Measurements from ENCODE around the gene CA10. TPM values are rescaled to one million over a fixed set of nuclear protein-coding genes. Genes with fewer than 3 reads are reported as not detected.

The CA10 gene
- total RNA-seq, 2 donors from 2014 or later, result not detected

DNA sequence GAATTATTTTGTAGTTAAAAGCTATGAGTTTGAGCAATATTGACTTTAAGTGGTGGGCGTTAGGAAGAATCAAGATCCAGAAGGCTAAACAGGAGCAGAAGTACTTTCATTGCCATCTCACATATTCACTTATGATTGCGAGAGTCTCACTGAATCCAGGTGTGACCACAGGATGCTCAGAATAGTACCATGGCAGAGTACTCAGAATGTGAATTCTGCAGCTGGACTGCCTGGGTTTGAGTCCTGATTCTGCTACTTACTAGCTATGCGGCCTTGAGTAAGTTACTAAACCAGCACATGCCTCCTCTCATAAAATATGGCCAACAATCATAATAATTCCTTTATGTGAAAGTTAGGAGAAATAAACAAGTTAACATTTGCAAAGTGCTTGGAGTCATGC lies 109.5 kb downstream of the CA10 start:
- Mint-ChIP-seq H3K9me3 (peaks cover 16% of the 10 kb centered on the region), H3K27ac (no peak overlapping the region), H3K4me3 (no peak overlapping the region), H3K36me3 (no peaks in the 10 kb centered on the region), H3K4me1 (ENCODE audit: low read depth in 2 of 2) (no peaks in the 10 kb centered on the region), H3K27me3 (no peaks in the 10 kb centered on the region)
- DNase-seq (ENCODE audit: low spot score), result no peak
- ATAC-seq, result no peak

GRCh38 chr17:52048137-52048898 lies 110.2 kb downstream of the CA10 start:
- Mint-ChIP-seq H3K27me3 (no peaks in the 10 kb centered on the region), H3K9me3 (peaks cover 16% of the 10 kb centered on the region), H3K36me3 (no peaks in the 10 kb centered on the region), H3K4me1 (ENCODE audit: low read depth in 2 of 2) (no peaks in the 10 kb centered on the region), H3K27ac (no peak overlapping the region), H3K4me3 (no peak overlapping the region)
- ATAC-seq, result no peak
- DNase-seq (ENCODE audit: low spot score), result no peak

DNA sequence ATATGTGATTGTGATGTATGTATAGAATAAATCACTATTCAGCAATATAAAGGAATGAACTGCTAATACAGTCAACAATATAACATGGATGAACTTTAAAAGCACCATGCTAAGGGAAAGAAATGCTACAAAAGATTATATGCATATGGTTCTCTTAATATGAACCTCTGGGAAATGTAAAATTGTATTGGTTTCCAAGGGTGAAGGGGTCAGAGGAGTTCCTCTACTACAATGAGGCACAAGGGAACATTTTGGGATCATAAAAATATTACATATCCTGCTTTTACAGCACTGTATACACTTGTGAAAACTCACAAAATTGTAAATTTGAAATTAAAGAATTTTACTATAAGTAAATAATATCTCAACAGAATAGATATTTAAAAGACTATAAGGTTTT lies 111.4 kb downstream of the CA10 start:
- Mint-ChIP-seq H3K27me3 (no peaks in the 10 kb centered on the region), H3K4me3 (no peak overlapping the region), H3K27ac (no peak overlapping the region), H3K36me3 (no peaks in the 10 kb centered on the region), H3K9me3 (peaks cover 13% of the 10 kb centered on the region), H3K4me1 (ENCODE audit: low read depth in 2 of 2) (no peaks in the 10 kb centered on the region)
- ATAC-seq (no peak), DNase-seq (ENCODE audit: low spot score) (no peak)

DNA sequence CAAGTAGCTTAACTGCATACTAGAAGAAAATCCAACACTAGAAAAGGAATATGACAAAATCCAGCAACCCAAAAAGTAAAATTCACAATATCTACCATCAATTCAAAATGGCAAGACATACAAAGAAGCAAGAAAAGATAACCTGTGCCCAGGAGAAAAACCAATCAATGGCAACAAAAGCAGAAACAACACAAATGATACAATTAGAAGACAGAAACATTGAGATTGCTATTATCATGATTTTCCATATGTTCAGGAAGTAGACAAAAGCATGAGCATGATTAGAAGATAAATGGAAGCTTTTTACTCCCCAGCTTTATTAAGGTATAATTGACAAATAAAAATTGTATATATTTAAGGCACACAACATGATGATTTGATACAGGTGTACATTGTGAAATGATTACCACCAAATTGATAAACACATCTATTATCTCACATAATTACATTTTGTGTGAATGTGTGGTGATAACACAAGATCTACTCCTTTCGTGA lies 117.3 kb downstream of the CA10 start:
- no peak overlapping the region for H3K27ac Mint-ChIP-seq
- H3K4me1 Mint-ChIP-seq (ENCODE audit: low read depth in 2 of 2), result no peaks in the 10 kb centered on the region
- peaks cover 17% of the 10 kb centered on the region for H3K9me3 Mint-ChIP-seq
- H3K27me3 Mint-ChIP-seq, result no peaks in the 10 kb centered on the region
- H3K4me3 Mint-ChIP-seq, result no peak overlapping the region
- no peaks in the 10 kb centered on the region for H3K36me3 Mint-ChIP-seq
- ATAC-seq (no peak), DNase-seq (ENCODE audit: low spot score) (no peak)

- DNase-seq (ENCODE audit: low spot score), result no peak
- Mint-ChIP-seq H3K9me3 (peaks cover 14% of the 10 kb centered on the region), H3K4me3 (no peak overlapping the region), H3K27me3 (no peaks in the 10 kb centered on the region), H3K36me3 (no peaks in the 10 kb centered on the region), H3K27ac (no peak overlapping the region), H3K4me1 (ENCODE audit: low read depth in 2 of 2) (no peaks in the 10 kb centered on the region)
- no peak for ATAC-seq
These were observed 122.1 kb downstream of the CA10 start for GRCh38 chr17:52036416-52036815.

DNA sequence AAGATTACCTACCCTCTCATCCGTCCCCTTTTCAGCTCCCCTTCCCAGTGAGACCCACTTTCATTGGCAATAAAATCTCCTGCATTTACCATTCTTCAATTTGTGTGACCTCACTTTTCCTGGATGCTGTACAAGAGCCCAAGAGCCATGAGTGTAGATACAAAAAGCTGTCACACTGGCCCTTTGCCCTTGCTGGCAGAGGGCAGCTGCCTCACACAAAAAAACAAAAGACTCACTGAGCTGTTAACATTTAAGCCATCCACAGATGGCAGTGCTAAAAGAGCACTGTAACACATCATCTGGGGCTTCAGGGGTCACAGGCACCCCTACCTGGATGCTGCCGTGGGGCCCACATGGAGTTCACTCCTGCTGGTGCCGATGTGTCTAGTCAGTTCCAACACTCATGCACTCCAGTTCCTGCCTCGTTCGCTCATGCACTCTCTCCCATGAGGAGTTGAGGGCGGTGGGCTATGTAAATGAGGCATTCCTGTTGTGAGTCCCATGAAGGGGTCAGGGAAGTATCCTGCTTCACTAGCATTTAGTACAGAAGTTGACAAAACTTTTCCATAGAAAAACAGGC lies 123.1 kb downstream of the CA10 start:
- Mint-ChIP-seq H3K27me3 (no peaks in the 10 kb centered on the region), H3K4me1 (ENCODE audit: low read depth in 2 of 2) (no peaks in the 10 kb centered on the region)
- no peak for ATAC-seq

GRCh38 chr17:52032454-52032853 lies 126.1 kb downstream of the CA10 start:
- Mint-ChIP-seq H3K9me3 (peaks cover 8% of the 10 kb centered on the region), H3K27ac (no peak overlapping the region), H3K36me3 (no peaks in the 10 kb centered on the region), H3K4me3 (no peak overlapping the region), H3K27me3 (peaks cover 0 to 2% of the 10 kb centered on the region in 2 donors), H3K4me1 (ENCODE audit: low read depth in 2 of 2) (no peaks in the 10 kb centered on the region)
- no peak for DNase-seq (ENCODE audit: low spot score)
- ATAC-seq, result no peak

More for the DNA sequence above, 123.1 kb downstream of the CA10 start:
- no peak overlapping the region for H3K4me3 Mint-ChIP-seq
- DNase-seq (ENCODE audit: low spot score), result no peak
- H3K9me3 Mint-ChIP-seq, result peaks cover 11% of the 10 kb centered on the region
- H3K27ac Mint-ChIP-seq, result no peak overlapping the region
- no peaks in the 10 kb centered on the region for H3K36me3 Mint-ChIP-seq

DNA sequence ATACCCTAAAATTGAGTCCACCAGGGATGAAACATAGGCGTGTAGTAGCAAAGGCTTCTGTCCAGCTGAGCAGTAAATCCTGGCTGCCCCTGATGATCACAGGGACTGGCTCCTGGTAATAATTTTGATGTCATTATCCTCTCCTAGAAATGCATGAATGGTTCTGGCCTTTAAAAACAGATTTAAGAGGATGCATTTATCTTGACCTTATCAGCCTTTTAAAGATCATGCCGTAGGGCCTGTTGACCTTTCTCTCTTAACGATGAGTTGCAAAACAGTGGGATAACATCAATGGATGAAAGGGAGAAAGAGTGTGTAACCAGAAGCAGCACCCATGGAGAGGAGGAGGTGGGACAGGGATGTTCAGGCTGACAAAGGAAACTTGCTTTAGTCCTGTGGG lies 128.5 kb downstream of the CA10 start:
- no peak overlapping the region for H3K4me3 Mint-ChIP-seq
- H3K27ac Mint-ChIP-seq, result no peak overlapping the region
- H3K4me1 Mint-ChIP-seq (ENCODE audit: low read depth in 2 of 2), result no peaks in the 10 kb centered on the region
- H3K9me3 Mint-ChIP-seq, result peaks cover 4% of the 10 kb centered on the region
- no peak for DNase-seq (ENCODE audit: low spot score)
- no peaks in the 10 kb centered on the region for H3K36me3 Mint-ChIP-seq
- no peak for ATAC-seq
- H3K27me3 Mint-ChIP-seq, result peaks cover 0 to 2% of the 10 kb centered on the region in 2 donors

GRCh38 chr17:52027620-52028295 lies 130.8 kb downstream of the CA10 start:
- H3K27me3 Mint-ChIP-seq, result peaks cover 0 to 2% of the 10 kb centered on the region in 2 donors
- H3K9me3 Mint-ChIP-seq, result peaks cover 1% of the 10 kb centered on the region
- H3K4me1 Mint-ChIP-seq (ENCODE audit: low read depth in 2 of 2), result no peaks in the 10 kb centered on the region
- H3K4me3 Mint-ChIP-seq, result no peak overlapping the region
- no peak overlapping the region for H3K27ac Mint-ChIP-seq
- DNase-seq (ENCODE audit: low spot score) (no peak), ATAC-seq (no peak)
- no peaks in the 10 kb centered on the region for H3K36me3 Mint-ChIP-seq

DNA sequence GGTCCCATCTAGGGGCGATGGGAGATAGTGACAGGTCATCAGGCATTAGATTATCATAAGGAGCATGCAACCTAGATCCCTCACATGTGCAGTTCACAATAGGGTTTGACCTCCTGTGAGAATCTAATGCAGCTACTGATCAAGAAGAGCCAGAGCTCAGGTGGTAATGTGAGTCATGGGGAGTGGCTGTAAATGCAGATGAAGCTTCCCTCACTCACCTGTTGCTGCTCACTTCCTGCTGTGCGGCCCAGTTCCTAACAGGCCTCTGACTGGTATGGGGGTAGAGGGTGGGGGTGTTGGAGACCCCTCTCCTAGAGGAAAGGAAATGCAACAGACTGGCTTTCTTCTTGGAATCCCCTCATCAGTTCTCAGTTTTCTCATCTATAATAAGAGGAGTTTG lies 131.4 kb downstream of the CA10 start:
- Mint-ChIP-seq H3K9me3 (no peaks in the 10 kb centered on the region), H3K27me3 (peaks cover 0 to 2% of the 10 kb centered on the region in 2 donors), H3K27ac (no peak overlapping the region), H3K4me1 (ENCODE audit: low read depth in 2 of 2) (no peaks in the 10 kb centered on the region), H3K4me3 (no peak overlapping the region), H3K36me3 (no peaks in the 10 kb centered on the region)
- ATAC-seq, result no peak
- no peak for DNase-seq (ENCODE audit: low spot score)

DNA sequence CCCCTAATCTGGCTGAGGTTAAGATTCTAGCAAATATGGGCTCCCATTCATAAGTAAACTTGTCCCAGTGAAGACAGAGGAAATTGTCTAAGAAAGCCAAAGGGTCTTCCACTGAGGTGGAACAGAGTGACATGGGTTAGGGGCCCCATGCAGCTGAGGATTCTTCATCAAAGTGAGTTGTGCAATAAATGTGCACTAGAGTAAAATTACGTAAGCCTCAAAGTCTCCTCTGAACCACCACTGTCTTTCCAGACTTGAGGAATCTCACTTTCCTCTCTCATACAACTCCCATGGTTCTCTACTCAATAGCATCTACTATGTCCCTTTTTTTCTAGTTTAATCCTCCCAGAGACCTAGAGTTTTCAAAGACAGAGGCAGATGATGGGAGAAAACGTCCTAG lies 132.4 kb downstream of the CA10 start:
- DNase-seq (ENCODE audit: low spot score), result no peak
- Mint-ChIP-seq H3K36me3 (no peaks in the 10 kb centered on the region), H3K4me3 (no peak overlapping the region), H3K27ac (no peak overlapping the region), H3K27me3 (peaks cover 0 to 2% of the 10 kb centered on the region in 2 donors), H3K4me1 (ENCODE audit: low read depth in 2 of 2) (no peaks in the 10 kb centered on the region), H3K9me3 (no peaks in the 10 kb centered on the region)
- no peak for ATAC-seq

DNA sequence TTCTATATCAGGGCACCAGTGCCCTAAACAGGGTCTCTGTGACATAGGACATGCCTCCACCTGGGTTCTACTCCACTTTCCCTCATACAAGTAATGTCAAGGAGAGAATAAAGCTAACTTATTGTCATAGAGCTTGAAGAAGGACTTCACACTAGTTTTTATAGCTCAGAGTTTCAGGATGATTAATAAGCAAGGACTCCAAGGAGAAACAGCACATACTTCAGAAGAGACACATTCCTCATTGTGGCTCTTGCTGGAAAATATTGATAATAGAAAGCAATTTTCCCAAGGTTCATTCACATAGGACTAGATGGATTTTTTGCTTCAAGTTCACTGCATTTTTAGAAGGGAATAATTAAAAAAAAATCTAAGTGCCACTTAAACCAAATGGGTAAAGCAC lies 133.3 kb downstream of the CA10 start:
- Mint-ChIP-seq H3K9me3 (no peaks in the 10 kb centered on the region), H3K4me3 (no peak overlapping the region), H3K36me3 (no peaks in the 10 kb centered on the region), H3K27me3 (peaks cover 0 to 2% of the 10 kb centered on the region in 2 donors), H3K27ac (no peak overlapping the region), H3K4me1 (ENCODE audit: low read depth in 2 of 2) (no peaks in the 10 kb centered on the region)
- DNase-seq (ENCODE audit: low spot score) (no peak), ATAC-seq (no peak)

DNA sequence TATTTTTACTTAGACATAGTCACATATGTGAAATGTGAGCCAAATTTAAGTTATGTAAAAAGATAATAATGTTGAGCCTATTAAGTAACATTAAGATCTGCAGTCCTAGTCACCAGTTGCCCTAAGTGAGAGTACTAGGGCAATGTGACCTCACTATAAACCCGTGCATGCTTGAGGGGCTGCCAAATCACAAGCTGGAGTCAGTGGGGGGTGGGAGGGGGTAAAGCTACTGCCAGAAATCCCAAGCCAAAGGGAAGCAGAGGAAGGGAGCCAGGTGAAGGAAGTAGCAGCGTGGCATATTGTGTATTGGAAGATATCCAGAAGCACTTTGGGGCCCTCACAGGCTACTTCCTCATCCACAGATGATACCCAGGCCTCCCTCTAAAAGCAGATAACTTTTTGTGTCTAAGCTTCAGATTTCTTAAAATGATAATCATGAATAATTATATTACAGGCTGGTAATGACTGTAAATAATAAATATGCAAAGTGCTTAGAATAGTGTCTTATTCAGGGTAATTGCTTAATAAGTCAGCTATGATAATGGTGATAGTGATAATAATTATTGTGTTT lies 134.1 kb downstream of the CA10 start:
- DNase-seq (ENCODE audit: low spot score) (no peak), ATAC-seq (no peak)
- Mint-ChIP-seq H3K27me3 (no peaks in the 10 kb centered on the region), H3K27ac (no peak overlapping the region), H3K9me3 (no peaks in the 10 kb centered on the region), H3K4me3 (no peak overlapping the region), H3K36me3 (no peaks in the 10 kb centered on the region), H3K4me1 (ENCODE audit: low read depth in 2 of 2) (no peaks in the 10 kb centered on the region)

GRCh38 chr17:52011064-52011463 lies 147.4 kb downstream of the CA10 start:
- Mint-ChIP-seq H3K36me3 (no peaks in the 10 kb centered on the region), H3K27ac (no peak overlapping the region), H3K4me1 (ENCODE audit: low read depth in 2 of 2) (no peaks in the 10 kb centered on the region), H3K9me3 (peaks cover 9% of the 10 kb centered on the region), H3K27me3 (no peaks in the 10 kb centered on the region), H3K4me3 (no peak overlapping the region)
- ATAC-seq, result no peak
- DNase-seq (ENCODE audit: low spot score), result no peak

Measured in natural killer cell treated with Interleukin-12 subunit alpha and Interleukin-12 subunit beta and Interleukin-15 and Interleukin-18, amount 100 ng/mL, for 72 hours (primary cell).